DMS79 treated with DMSO at 0.1 percent for 48 hours (cell line): ENCODE measurements around the gene OTUD1.

ENCODE experiments used
- DNase-seq: peaks from one replicate; lab custom pipeline; 2025; lab: John Stamatoyannopoulos, UW

Gene OTUD1

GRCh38 chr10:23421397-23421796 lies 17.5 kb upstream of the OTUD1 start:
- no peak for DNase-seq

GRCh38 chr10:23422003-23422411 lies 16.9 kb upstream of the OTUD1 start:
- no peak for DNase-seq

- no peak for DNase-seq
These were observed 6.7 kb upstream of the OTUD1 start for GRCh38 chr10:23432166-23432565.

GRCh38 chr10:23432639-23433038 lies 6.2 kb upstream of the OTUD1 start:
- no peak for DNase-seq

GRCh38 chr10:23433701-23434100 lies 5.2 kb upstream of the OTUD1 start:
- DNase-seq: no peak

- DNase-seq: no peak
These were observed 3.5 kb upstream of the OTUD1 start for GRCh38 chr10:23435378-23435777.

GRCh38 chr10:23436983-23437382 lies 1.9 kb upstream of the OTUD1 start:
- DNase-seq: no peak

- no peak for DNase-seq
These were observed 820 bp upstream of the OTUD1 start for GRCh38 chr10:23437963-23438546.

GRCh38 chr10:23439452-23439960 lies 631 bp downstream of the OTUD1 start:
- no peak for DNase-seq

- DNase-seq: no peak
These were observed 1.4 kb downstream of the OTUD1 start for GRCh38 chr10:23439961-23440889.

- DNase-seq: no peak
These were observed 2.4 kb downstream of the OTUD1 start for GRCh38 chr10:23441251-23441650.

GRCh38 chr10:23442936-23443335 lies 4.1 kb downstream of the OTUD1 start:
- DNase-seq: no peak

- no peak for DNase-seq
These were observed 6.7 kb downstream of the OTUD1 start for GRCh38 chr10:23445591-23445990.

GRCh38 chr10:23448323-23448722 lies 9.4 kb downstream of the OTUD1 start:
- DNase-seq: no peak

- DNase-seq: no peak
These were observed 10.1 kb downstream of the OTUD1 start for GRCh38 chr10:23448802-23449570.

- DNase-seq: no peak
These were observed 13.3 kb downstream of the OTUD1 start for GRCh38 chr10:23452033-23452655.

GRCh38 chr10:23453465-23453864 lies 14.6 kb downstream of the OTUD1 start:
- DNase-seq: no peak

- no peak for DNase-seq
These were observed 18.9 kb downstream of the OTUD1 start for GRCh38 chr10:23457632-23458417.

- no peak for DNase-seq
These were observed 20.5 kb downstream of the OTUD1 start for GRCh38 chr10:23459308-23459939.

GRCh38 chr10:23461557-23461956 lies 22.7 kb downstream of the OTUD1 start:
- no peak for DNase-seq

- DNase-seq: no peak
These were observed 28.1 kb downstream of the OTUD1 start for GRCh38 chr10:23467012-23467411.
